Measurements from ENCODE around the gene SMS. TPM values are rescaled to one million over a fixed set of nuclear protein-coding genes. Genes with fewer than 3 reads are reported as not detected.

Gene SMS
- polyA plus RNA-seq, 1 donor (not counting 4 experiments of a cell fraction or from before 2014, with no cell fraction given), result 142 TPM

GRCh38 chrX:22035236-22035635 lies 94.7 kb downstream of the SMS start:
- Histone ChIP-seq H3K4me2 (ENCODE audit: control insufficient read depth, extremely low read depth, insufficient read depth, low read depth, low read length) (no peak overlapping the region), H3K9ac (ENCODE audit: control insufficient read depth, extremely low read depth, insufficient read depth, low read length) (no peak overlapping the region), H3K36me3 (ENCODE audit: control insufficient read depth in 2 of 2, extremely low read depth in 1 of 2, insufficient read depth in 2 of 2, low read length in 2 of 2) (no peaks in the 10 kb centered on the region), H3K9me1 (ENCODE audit: control insufficient read depth, extremely low read depth, insufficient read depth, low read length) (no peaks in the 10 kb centered on the region), H3K4me3 (ENCODE audit: control insufficient read depth in 2 of 3, extremely low read depth in 1 of 3, insufficient read depth in 2 of 3, low read depth in 1 of 3, low read length in 3 of 3) (no peak overlapping the region), H3K27me3 (ENCODE audit: control insufficient read depth, extremely low read depth, insufficient read depth, low read length) (no peaks in the 10 kb centered on the region), H2AFZ (ENCODE audit: control insufficient read depth, low read length) (no peak overlapping the region), H3K27ac (ENCODE audit: control insufficient read depth, insufficient read depth, low read length) (no peak overlapping the region), H3K4me1 (ENCODE audit: control insufficient read depth, extremely low read depth, insufficient read depth, low read length) (no peaks in the 10 kb centered on the region), H3K79me2 (ENCODE audit: control insufficient read depth, insufficient read depth, low read length) (no peaks in the 10 kb centered on the region), H4K20me1 (ENCODE audit: control insufficient read depth, extremely low read depth, insufficient read depth, low read length) (no peaks in the 10 kb centered on the region), H3K9me3 (ENCODE audit: control insufficient read depth, low read depth, low read length) (no peaks in the 10 kb centered on the region)
- no peak for DNase-seq (ENCODE audit: low read depth, low spot score)
- FAIRE-seq, result no peak
- TF ChIP-seq, protein P1, sequence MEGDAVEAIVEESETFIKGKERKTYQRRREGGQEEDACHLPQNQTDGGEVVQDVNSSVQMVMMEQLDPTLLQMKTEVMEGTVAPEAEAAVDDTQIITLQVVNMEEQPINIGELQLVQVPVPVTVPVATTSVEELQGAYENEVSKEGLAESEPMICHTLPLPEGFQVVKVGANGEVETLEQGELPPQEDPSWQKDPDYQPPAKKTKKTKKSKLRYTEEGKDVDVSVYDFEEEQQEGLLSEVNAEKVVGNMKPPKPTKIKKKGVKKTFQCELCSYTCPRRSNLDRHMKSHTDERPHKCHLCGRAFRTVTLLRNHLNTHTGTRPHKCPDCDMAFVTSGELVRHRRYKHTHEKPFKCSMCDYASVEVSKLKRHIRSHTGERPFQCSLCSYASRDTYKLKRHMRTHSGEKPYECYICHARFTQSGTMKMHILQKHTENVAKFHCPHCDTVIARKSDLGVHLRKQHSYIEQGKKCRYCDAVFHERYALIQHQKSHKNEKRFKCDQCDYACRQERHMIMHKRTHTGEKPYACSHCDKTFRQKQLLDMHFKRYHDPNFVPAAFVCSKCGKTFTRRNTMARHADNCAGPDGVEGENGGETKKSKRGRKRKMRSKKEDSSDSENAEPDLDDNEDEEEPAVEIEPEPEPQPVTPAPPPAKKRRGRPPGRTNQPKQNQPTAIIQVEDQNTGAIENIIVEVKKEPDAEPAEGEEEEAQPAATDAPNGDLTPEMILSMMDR (optimal IDR thresholded peaks at IDR 0.05 in 1 of 3, IDR thresholded peaks at IDR 0.05 in 1 of 3, conservative IDR thresholded peaks at IDR 0.05 in 1 of 3; ENCODE audit: extremely low read depth in 1 of 3, insufficient read depth in 2 of 3, low read length in 3 of 3), result no peak
- TF ChIP-seq EZH2 (IDR thresholded peaks at IDR 0.05; ENCODE audit: low read length), result no peak
- dilution Hi-C loops (cut with MboI; ENCODE audit: extremely low pct_ligation_motif_present, low sequenced_read_pairs), result no loop called here

DNA sequence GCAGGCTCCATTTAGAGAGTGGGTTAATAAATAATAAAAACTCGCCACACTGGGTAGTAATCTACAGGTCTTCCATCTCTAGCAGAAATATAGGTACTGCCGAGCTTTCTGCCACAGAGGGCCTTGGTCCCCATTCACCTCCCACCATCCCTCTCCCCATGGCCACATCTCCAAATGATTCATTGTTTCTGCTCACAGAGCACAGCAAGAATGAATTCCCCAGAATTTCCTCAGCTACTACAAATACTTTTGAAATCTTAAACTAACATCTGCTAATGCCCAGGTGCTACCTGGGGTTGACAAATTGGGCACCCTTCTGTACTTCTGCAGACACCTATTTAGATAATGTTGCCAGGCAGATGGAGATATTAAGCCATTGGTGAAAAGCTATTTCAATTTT lies 96.7 kb downstream of the SMS start:
- H3K36me3 ChIP-seq (ENCODE audit: control insufficient read depth in 2 of 2, extremely low read depth in 1 of 2, insufficient read depth in 2 of 2, low read length in 2 of 2), result no peaks in the 10 kb centered on the region
- DNase-seq (ENCODE audit: low read depth, low spot score) (no peak), FAIRE-seq (no peak)
- H3K9me3 ChIP-seq (ENCODE audit: control insufficient read depth, low read depth, low read length), result no peaks in the 10 kb centered on the region
- no peak overlapping the region for H2AFZ ChIP-seq (ENCODE audit: control insufficient read depth, low read length)
- no peaks in the 10 kb centered on the region for H3K4me1 ChIP-seq (ENCODE audit: control insufficient read depth, extremely low read depth, insufficient read depth, low read length)
- no peaks in the 10 kb centered on the region for H4K20me1 ChIP-seq (ENCODE audit: control insufficient read depth, extremely low read depth, insufficient read depth, low read length)
- no peaks in the 10 kb centered on the region for H3K9me1 ChIP-seq (ENCODE audit: control insufficient read depth, extremely low read depth, insufficient read depth, low read length)
- H3K79me2 ChIP-seq (ENCODE audit: control insufficient read depth, insufficient read depth, low read length), result no peaks in the 10 kb centered on the region
- no peaks in the 10 kb centered on the region for H3K27me3 ChIP-seq (ENCODE audit: control insufficient read depth, extremely low read depth, insufficient read depth, low read length)
- no peak for TF ChIP-seq EZH2 (IDR thresholded peaks at IDR 0.05; ENCODE audit: low read length)
- TF ChIP-seq, protein P1 (optimal IDR thresholded peaks at IDR 0.05 in 1 of 3, IDR thresholded peaks at IDR 0.05 in 1 of 3, conservative IDR thresholded peaks at IDR 0.05 in 1 of 3; ENCODE audit: extremely low read depth in 1 of 3, insufficient read depth in 2 of 3, low read length in 3 of 3), result no peak
- dilution Hi-C loops (cut with MboI; ENCODE audit: extremely low pct_ligation_motif_present, low sequenced_read_pairs), result no loop called here
- H3K27ac ChIP-seq (ENCODE audit: control insufficient read depth, insufficient read depth, low read length), result no peak overlapping the region
- H3K4me2 ChIP-seq (ENCODE audit: control insufficient read depth, extremely low read depth, insufficient read depth, low read depth, low read length), result no peak overlapping the region
- H3K4me3 ChIP-seq (ENCODE audit: control insufficient read depth in 2 of 3, extremely low read depth in 1 of 3, insufficient read depth in 2 of 3, low read depth in 1 of 3, low read length in 3 of 3), result no peak overlapping the region
- no peak overlapping the region for H3K9ac ChIP-seq (ENCODE audit: control insufficient read depth, extremely low read depth, insufficient read depth, low read length)
